8988T (cell line): ENCODE results near the gene MCCC2.
"Not testable (repeated sequence)": the region's sequence is repeated elsewhere in the genome, so short reads cannot be mapped to it uniquely, and the experiment has no call there.

Experiments
- DNase-seq: peaks from one replicate; pipeline ENCODE4 v3.0.0; 2011

The MCCC2 gene

DNA sequence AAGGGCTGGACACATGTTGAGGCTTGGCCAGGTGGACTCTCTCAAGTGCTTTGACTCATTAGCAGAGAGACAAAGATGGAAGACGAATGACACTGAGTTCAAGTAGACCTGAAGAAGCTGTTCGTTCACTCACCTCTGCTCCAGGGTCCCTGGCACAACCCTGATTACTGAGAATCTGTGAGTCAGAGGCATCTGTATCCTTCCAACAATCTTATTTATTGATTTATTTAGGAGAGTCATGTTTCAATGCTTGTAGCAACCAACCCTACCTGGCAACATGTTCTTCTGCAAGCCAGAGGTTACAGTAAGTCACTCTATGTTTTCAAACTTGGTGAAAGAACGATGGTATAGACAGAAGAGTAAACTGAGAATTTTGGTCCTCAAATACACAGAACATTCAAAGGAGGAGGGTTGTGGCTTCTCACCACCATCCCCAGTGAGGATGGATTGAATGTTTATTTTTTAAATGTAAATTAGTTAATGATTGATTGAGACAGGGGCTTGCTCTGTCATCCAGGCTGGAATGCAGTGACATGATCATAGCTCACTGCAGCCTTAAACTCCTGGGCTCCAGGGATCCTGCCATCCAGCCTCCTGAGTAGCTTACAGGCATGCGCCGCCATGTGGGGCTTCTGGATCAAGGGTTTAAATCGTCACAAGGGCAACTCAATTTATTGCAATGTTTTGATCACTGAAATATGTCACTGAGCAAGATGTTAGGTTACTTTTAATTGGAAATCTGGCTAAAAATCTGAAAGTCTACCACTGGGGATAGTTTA lies 76.2 kb downstream of the MCCC2 start:
- no peak for DNase-seq

GRCh38 chr5:71664615-71665014 lies 77.5 kb downstream of the MCCC2 start:
- not testable (repeated sequence) for DNase-seq

DNA sequence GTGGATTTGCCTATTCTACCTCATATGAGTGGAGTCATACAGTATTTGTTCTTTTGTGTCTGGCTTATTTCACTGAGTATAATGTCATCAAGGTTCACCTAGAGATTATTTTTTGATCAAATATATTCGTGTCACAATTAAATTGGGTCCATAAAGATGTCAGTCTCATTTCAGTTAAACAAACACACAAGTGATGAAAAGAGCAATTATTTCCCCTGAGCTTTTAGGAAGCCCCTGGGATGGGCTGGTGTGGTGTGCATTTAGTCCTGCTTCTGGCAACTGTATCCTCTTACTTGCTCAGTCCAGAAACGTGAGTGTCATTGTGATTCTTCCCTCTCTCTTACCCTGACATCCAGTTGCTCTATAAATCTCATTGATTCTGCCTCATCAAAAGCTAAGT lies 79.2 kb downstream of the MCCC2 start:
- DNase-seq: no peak

GRCh38 chr5:71677977-71678376 lies 90.8 kb downstream of the MCCC2 start:
- no peak for DNase-seq

- no peak for DNase-seq
Observed at GRCh38 chr5:71679714-71680113, 92.6 kb downstream of the MCCC2 start.

DNA sequence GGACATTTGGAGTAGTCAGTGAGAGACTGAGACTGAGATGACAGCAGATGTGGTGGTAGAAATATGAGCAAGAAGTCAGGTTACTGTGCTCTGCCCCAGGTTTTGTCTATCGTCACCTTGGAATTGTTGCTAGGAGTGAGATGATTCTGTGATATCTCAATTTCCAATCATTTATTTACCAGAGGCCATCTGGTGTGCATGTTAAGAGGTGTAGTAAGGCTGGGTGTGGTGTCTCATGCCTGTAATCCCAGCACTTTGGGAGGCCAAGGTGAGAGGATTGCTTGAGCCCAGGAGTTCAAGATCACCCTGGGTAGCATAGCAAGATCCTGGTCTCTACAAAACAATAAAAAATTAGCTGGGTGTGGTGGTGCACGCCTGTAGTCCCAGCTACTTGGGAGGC lies 93.4 kb downstream of the MCCC2 start:
- no peak for DNase-seq

- no peak for DNase-seq
Observed at GRCh38 chr5:71681296-71681695, 94.2 kb downstream of the MCCC2 start.

GRCh38 chr5:71684309-71684708 lies 97.2 kb downstream of the MCCC2 start:
- no peak for DNase-seq

DNA sequence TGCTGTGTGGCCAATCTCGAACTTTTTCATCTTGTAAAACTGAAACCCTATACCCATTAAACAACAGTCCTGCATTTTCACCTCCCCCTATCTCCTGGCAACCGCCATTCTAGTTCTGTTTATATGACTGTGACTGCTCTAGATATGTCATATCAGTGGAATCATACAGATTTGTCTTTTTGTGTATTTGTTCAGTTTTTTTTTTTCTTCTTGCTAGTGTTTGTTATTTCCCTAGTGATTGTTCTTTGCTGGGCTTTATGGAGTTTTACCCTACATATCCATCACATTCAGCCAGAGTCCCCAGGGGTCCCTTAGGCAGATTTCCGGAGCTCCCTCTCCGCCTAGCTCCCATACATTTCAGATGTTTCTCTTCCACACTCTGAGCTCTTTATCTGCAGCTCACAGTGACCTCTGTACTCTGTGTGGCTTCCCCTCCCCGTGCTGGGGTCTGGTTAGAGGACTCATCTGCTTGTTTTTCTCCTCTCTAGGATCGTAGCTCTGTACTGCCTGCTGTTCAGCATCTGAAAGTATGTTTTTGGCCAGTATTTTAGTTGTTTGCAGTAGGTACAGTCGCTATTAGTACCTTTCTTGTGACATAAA lies 106.8 kb downstream of the MCCC2 start:
- DNase-seq: no peak

GRCh38 chr5:71695071-71695470 lies 107.9 kb downstream of the MCCC2 start:
- DNase-seq: no peak

GRCh38 chr5:71695595-71695994 lies 108.5 kb downstream of the MCCC2 start:
- DNase-seq: no peak

- no peak for DNase-seq
Observed at GRCh38 chr5:71697967-71698366, 110.8 kb downstream of the MCCC2 start.

- no peak for DNase-seq
Observed at GRCh38 chr5:71699233-71699632, 112.1 kb downstream of the MCCC2 start.

DNA sequence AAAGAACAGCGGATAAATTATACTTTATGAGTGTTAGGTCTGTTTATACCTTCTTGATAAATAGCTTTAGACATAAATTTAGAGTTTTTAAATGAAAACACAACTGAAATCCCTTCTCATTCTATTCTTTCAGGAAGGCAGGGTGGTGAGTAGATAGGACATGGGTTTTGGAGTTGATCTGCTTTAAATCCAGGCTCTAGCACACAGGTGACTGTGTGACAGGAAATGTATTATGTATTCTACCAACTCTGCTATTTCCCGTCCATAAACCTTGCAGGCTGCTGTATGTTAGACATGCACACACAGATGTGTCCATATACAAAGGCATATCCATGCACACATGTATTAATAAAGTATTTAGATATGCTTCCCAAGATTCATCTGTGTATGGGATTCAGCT lies 112.6 kb downstream of the MCCC2 start:
- no peak for DNase-seq

- DNase-seq: no peak
Observed at GRCh38 chr5:71700803-71701202, 113.7 kb downstream of the MCCC2 start.

DNA sequence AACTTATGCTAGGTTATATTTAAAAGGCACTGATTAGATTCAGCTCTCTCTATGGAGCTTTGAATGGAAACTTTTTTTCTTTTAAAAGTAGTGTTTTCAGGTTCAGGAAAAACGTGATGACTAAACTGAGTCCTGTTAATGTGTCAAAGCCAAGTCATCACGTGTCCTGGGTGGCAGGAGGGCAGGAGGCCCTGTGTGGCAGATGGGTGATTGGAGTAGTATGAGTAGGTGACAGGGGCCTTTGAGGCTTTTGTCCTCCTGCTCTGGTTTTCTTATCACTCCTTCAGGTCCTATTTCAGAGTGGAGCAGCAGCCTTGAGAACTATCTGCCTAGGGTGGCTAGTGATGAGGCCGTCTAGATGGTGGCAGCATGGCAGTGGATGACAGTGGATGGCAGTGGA lies 114.3 kb downstream of the MCCC2 start:
- DNase-seq: no peak

DNA sequence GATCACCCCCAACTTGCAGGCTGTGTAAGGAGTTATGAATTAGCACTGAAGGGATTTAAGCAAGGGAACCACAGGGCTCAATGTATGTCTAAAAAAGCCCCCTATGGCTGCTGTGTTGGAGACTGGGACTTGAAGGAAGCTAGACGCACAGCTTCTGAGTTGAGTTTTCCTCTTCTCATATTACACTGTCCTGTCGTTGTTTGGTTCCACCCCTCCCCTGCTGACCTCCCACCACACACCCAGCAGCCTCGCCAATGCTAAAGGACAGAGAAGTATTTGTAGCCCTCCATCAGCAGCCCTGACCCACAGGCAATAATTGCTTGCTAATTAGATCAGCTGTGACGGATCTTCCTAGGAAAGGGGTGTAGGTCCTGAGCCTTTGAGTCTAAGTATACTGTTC lies 116.8 kb downstream of the MCCC2 start:
- DNase-seq: no peak

GRCh38 chr5:71705421-71705820 lies 118.3 kb downstream of the MCCC2 start:
- DNase-seq: no peak

- DNase-seq: no peak
Observed at GRCh38 chr5:71706906-71707305, 119.8 kb downstream of the MCCC2 start.
